Liver (tissue), 9 donors: Measurements from ENCODE around the gene IL25. TPM values are rescaled to one million over a fixed set of nuclear protein-coding genes. Genes with fewer than 3 reads are reported as not detected.

Experiments used
- DNase-seq: peaks from one replicate; pipeline ENCODE4 v3.0.0-alpha.2; 2017; ENCODE audit warnings: low spot score
- H3K27ac ChIP-seq, 2 donors: one replicate each; pipeline ENCODE4 v1.7.0; 2013; ENCODE audit warnings: inconsistent platforms in 2 of 2, low read length in 2 of 2, control low read depth in 1 of 2, low read depth in 1 of 2, mild to moderate bottlenecking in 1 of 2
- H3K27me3 ChIP-seq, 4 donors: one replicate each; pipeline versions ENCODE4 v1.6.1 to v1.7.0; 2013; ENCODE audit warnings: low read length in 3 of 4, inconsistent platforms in 1 of 4, mild to moderate bottlenecking in 1 of 4, moderate library complexity in 1 of 4; ENCODE audit not compliant: control insufficient read depth in 4 of 4, insufficient read depth in 4 of 4
- H3K36me3 ChIP-seq, 4 donors: one replicate each; pipeline versions ENCODE4 v1.6.1 to v1.7.0; 2013; ENCODE audit warnings: low read length in 3 of 4, mild to moderate bottlenecking in 3 of 4, low read depth in 1 of 4, moderate library complexity in 1 of 4; ENCODE audit not compliant: control insufficient read depth in 4 of 4, insufficient read depth in 3 of 4
- H3K4me1 ChIP-seq, 4 donors: one replicate each; pipeline versions ENCODE4 v1.6.1 to v1.7.0; 2013; ENCODE audit warnings: low read length in 3 of 4, mild to moderate bottlenecking in 3 of 4, moderate library complexity in 1 of 4; ENCODE audit not compliant: control insufficient read depth in 4 of 4, insufficient read depth in 4 of 4
- H3K4me3 ChIP-seq, 3 donors: one replicate each; pipeline versions ENCODE4 v1.6.1 to v1.7.0; 2013; ENCODE audit warnings: low read length in 3 of 3, control low read depth in 1 of 3, low read depth in 1 of 3, mild to moderate bottlenecking in 1 of 3
- H3K9ac ChIP-seq, 2 donors: one replicate each; pipeline ENCODE4 v1.7.0; 2013; ENCODE audit warnings: low read length in 2 of 2, mild to moderate bottlenecking in 2 of 2, moderate library complexity in 2 of 2, control low read depth in 1 of 2, low read depth in 1 of 2
- H3K9me3 ChIP-seq, 4 donors: one replicate each; pipeline versions ENCODE4 v1.6.1 to v1.7.0; 2013; ENCODE audit warnings: low read length in 3 of 4; ENCODE audit not compliant: control insufficient read depth in 4 of 4
- ATF3 ChIP-seq: IDR thresholded peaks from 2 replicates; pipeline ENCODE4 v1.6.1; 2016; ENCODE audit warnings: antibody characterized with exemption
- EGR1 ChIP-seq, 2 donors: IDR thresholded peaks; 2 replicates each; pipeline ENCODE4 v1.6.1; 2016 to 2018; ENCODE audit warnings: antibody characterized with exemption in 2 of 2, low read depth in 2 of 2
- FOXA1 ChIP-seq: IDR thresholded peaks from 2 replicates; pipeline ENCODE4 v1.6.1; 2016; ENCODE audit warnings: antibody characterized with exemption
- FOXA2 ChIP-seq: IDR thresholded peaks from 2 replicates; pipeline ENCODE4 v1.6.1; 2016; ENCODE audit warnings: antibody characterized with exemption
- GABPA ChIP-seq, 2 donors: IDR thresholded peaks in 1 of 2; conservative IDR thresholded peaks in 1 of 2; 2 replicates each; pipeline ENCODE4 v1.6.1; 2016; ENCODE audit warnings: antibody characterized with exemption in 2 of 2, mild to moderate bottlenecking in 1 of 2, moderate library complexity in 1 of 2
- HNF4A ChIP-seq, 2 donors: conservative IDR thresholded peaks; 2 replicates each; pipeline ENCODE4 v1.6.1; 2016; ENCODE audit warnings: antibody characterized with exemption in 2 of 2, mild to moderate bottlenecking in 2 of 2
- HNF4G ChIP-seq: IDR thresholded peaks from 2 replicates; pipeline ENCODE4 v1.6.1; 2016; ENCODE audit warnings: antibody characterized with exemption
- JUND ChIP-seq, 2 donors: IDR thresholded peaks; 2 replicates each; pipeline ENCODE4 v1.6.1; 2016; ENCODE audit warnings: antibody characterized with exemption in 2 of 2
- NR2F2 ChIP-seq: IDR thresholded peaks from 2 replicates; pipeline ENCODE4 v1.6.1; 2016; ENCODE audit warnings: antibody characterized with exemption
- RAD21 ChIP-seq, 2 donors: IDR thresholded peaks; 2 replicates each; pipeline ENCODE4 v1.6.1; 2016; ENCODE audit warnings: antibody characterized with exemption in 2 of 2, mild to moderate bottlenecking in 2 of 2
- REST ChIP-seq: IDR thresholded peaks from 2 replicates; pipeline ENCODE4 v1.6.1; 2016; ENCODE audit warnings: antibody characterized with exemption, mild to moderate bottlenecking
- RXRA ChIP-seq, 2 donors: IDR thresholded peaks; 2 replicates each; pipeline ENCODE4 v1.6.1; 2017 to 2018; ENCODE audit warnings: antibody characterized with exemption in 2 of 2, mild to moderate bottlenecking in 1 of 2
- SP1 ChIP-seq: IDR thresholded peaks from 2 replicates; pipeline ENCODE4 v1.6.1; 2018; ENCODE audit warnings: antibody characterized with exemption, mild to moderate bottlenecking
- TAF1 ChIP-seq: conservative IDR thresholded peaks from 2 replicates; pipeline ENCODE4 v1.6.1; 2016; ENCODE audit warnings: antibody characterized with exemption, mild to moderate bottlenecking
- YY1 ChIP-seq: IDR thresholded peaks from 2 replicates; pipeline ENCODE4 v1.6.1; 2016; ENCODE audit warnings: antibody characterized with exemption, mild to moderate bottlenecking
- ZBTB33 ChIP-seq: IDR thresholded peaks from 2 replicates; pipeline ENCODE4 v1.6.1; 2016; ENCODE audit warnings: antibody characterized with exemption
- WGBS: extraction: QIAGEN DNeasy Blood & Tissue Kit; methylation state at CpG from one replicate; pipeline ENCODE4 v1.1.7; 2013; 5-methylcytosine and 5-hydroxymethylcytosine counted together
- polyA plus RNA-seq, 2 donors: library from polyadenylated mRNA; stranded (reverse) in 1 of 2; unstranded in 1 of 2; fragments of 200-250 nt in 1 of 2; fragments of >200 nt in 1 of 2; fragmentation: Nextera tagmentation in 1 of 2; extraction: Ambion mirVana in 1 of 2; gene quantifications; one replicate each; pipeline versions ENCODE4 v1.2.1 to v1.2.3, GENCODE V29; 2013 to 2015
- total RNA-seq, 2 donors: library from RNA; depleted of rRNA; stranded (reverse); fragments of >200 nt; gene quantifications; one replicate each; pipeline ENCODE4 v1.2.3, GENCODE V29; 2014
- TF ChIP-seq, protein P1 (sequence below): fragments of 150-350 bp; IDR thresholded peaks from 2 replicates; pipeline ENCODE4 v1.5.1; 2017; ENCODE audit warnings: improper control_type of control experiment, low read depth, low read length; ENCODE audit not compliant: missing input control
- donor health status: healthy.
- donor health status: healthy.
- donor health status: healthy.
- donor health status: healthy.
- donor health status: healthy.

Gene IL25
- total and polyA plus RNA-seq, 4 donors, result not detected

DNA sequence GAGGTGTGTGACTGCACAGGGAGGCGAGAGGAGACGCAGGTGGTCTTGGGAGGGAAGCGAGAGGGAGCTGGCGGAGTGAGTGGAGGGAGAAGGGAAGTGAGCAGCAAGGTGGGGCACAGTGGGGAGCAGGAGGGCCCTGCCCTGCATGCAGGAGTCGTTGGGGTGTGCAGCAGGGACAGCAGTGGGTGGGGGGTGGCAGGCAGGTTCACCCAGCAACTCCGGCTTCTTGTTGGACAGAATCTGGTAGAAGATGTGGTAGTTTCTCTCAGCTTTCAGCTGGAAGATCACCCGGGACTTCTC is 30.5 kb downstream of the IL25 start:
- 60% methylated on average over 7 of the region's 7 CpGs for WGBS
- Histone ChIP-seq H3K4me3 (no peak overlapping the region), H3K27me3 (peaks cover 0 to 10% (median 5%) of the 10 kb centered on the region in 4 donors), H3K27ac (no peak overlapping the region), H3K9ac (no peak overlapping the region), H3K36me3 (no peaks in the 10 kb centered on the region), H3K4me1 (no peaks in the 10 kb centered on the region), H3K9me3 (no peaks in the 10 kb centered on the region)
- TF ChIP-seq NR2F2 (no peak), GABPA (IDR thresholded peaks at IDR 0.05 in 1 of 2, conservative IDR thresholded peaks at IDR 0.05 in 1 of 2) (no peak), FOXA1 (no peak), FOXA2 (no peak), RXRA (IDR thresholded peaks at IDR 0.05) (no peak), RAD21 (IDR thresholded peaks at IDR 0.05) (no peak), YY1 (no peak), HNF4A (conservative IDR thresholded peaks at IDR 0.05) (no peak), REST (no peak), JUND (IDR thresholded peaks at IDR 0.05) (no peak), HNF4G (no peak), ZBTB33 (no peak), SP1 (no peak), ATF3 (no peak)
- TF ChIP-seq, protein P1, sequence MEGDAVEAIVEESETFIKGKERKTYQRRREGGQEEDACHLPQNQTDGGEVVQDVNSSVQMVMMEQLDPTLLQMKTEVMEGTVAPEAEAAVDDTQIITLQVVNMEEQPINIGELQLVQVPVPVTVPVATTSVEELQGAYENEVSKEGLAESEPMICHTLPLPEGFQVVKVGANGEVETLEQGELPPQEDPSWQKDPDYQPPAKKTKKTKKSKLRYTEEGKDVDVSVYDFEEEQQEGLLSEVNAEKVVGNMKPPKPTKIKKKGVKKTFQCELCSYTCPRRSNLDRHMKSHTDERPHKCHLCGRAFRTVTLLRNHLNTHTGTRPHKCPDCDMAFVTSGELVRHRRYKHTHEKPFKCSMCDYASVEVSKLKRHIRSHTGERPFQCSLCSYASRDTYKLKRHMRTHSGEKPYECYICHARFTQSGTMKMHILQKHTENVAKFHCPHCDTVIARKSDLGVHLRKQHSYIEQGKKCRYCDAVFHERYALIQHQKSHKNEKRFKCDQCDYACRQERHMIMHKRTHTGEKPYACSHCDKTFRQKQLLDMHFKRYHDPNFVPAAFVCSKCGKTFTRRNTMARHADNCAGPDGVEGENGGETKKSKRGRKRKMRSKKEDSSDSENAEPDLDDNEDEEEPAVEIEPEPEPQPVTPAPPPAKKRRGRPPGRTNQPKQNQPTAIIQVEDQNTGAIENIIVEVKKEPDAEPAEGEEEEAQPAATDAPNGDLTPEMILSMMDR, result no peak
- no peak for DNase-seq

DNA sequence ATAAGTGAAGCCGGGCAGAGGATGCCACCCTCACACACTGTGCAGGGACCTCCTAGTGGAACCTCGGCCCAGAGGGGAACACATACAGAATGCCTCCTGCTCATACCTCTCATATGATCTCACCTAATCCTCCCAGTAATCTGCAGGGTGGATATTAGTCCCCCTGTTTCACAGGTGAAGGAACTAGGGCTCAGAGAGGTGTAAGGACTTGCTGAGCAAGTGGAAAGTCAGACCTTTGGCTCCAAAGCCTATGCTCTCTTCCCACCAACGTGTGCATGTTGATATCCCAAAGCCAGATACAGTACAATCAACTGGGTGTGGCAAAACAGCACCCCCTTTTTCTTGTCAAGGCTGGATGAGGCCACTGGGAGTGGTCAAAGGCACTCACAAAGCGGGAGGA is 31.3 kb downstream of the IL25 start:
- Histone ChIP-seq H3K4me1 (no peaks in the 10 kb centered on the region), H3K27me3 (peaks cover 0 to 10% (median 5%) of the 10 kb centered on the region in 4 donors), H3K9ac (no peak overlapping the region), H3K36me3 (no peaks in the 10 kb centered on the region), H3K9me3 (no peaks in the 10 kb centered on the region), H3K4me3 (no peak overlapping the region), H3K27ac (no peak overlapping the region)
- DNase-seq, result no peak
- WGBS, result 71% methylated on average over 4 of the region's 4 CpGs
- TF ChIP-seq SP1 (no peak), ZBTB33 (no peak), FOXA1 (no peak), JUND (IDR thresholded peaks at IDR 0.05) (no peak), FOXA2 (no peak), EGR1 (IDR thresholded peaks at IDR 0.05; ENCODE audit: low read depth in 2 of 2) (no peak), RXRA (IDR thresholded peaks at IDR 0.05) (no peak), ATF3 (no peak), GABPA (IDR thresholded peaks at IDR 0.05 in 1 of 2, conservative IDR thresholded peaks at IDR 0.05 in 1 of 2) (no peak), NR2F2 (no peak), TAF1 (no peak), YY1 (no peak)
- TF ChIP-seq, protein P1, result no peak
